Keratinocyte (primary cell): Measurements from ENCODE around the gene TRIM4. TPM values are rescaled to one million over a fixed set of nuclear protein-coding genes. Genes with fewer than 3 reads are reported as not detected.

Experiments
- DNase-seq: peaks from one replicate; pipeline ENCODE4 v3.0.0-alpha.2; 2011; ENCODE audit warnings: low read depth, missing footprints, low spot score
- FAIRE-seq: peaks from 2 replicates; lab custom pipeline; 2011; peaks lifted over from hg19 to GRCh38; lab: Jason Lieb, UNC
- H2AFZ ChIP-seq: 2 replicates; pipeline ENCODE4 v1.6.0; 2012; ENCODE audit warnings: low read length, control low read depth, inconsistent platforms; ENCODE audit not compliant: control insufficient read depth
- H3K27ac ChIP-seq: 2 replicates; pipeline ENCODE4 v1.5.1; 2011; ENCODE audit warnings: low read length; ENCODE audit not compliant: control insufficient read depth, insufficient read depth
- H3K27me3 ChIP-seq: 3 replicates; pipeline ENCODE4 v1.6.0; 2011; ENCODE audit warnings: low read length; ENCODE audit not compliant: control insufficient read depth, insufficient read depth; ENCODE audit errors: extremely low read depth
- H3K36me3 ChIP-seq, 2 experiments: 2 replicates in 1 of 2; 3 replicates in 1 of 2; pipeline ENCODE4 v1.5.1; 2011; ENCODE audit warnings: low read length in 2 of 2, mild to moderate bottlenecking in 1 of 2; ENCODE audit not compliant: control insufficient read depth in 2 of 2, insufficient read depth in 2 of 2; ENCODE audit errors: extremely low read depth in 1 of 2
- H3K4me1 ChIP-seq: 3 replicates; pipeline ENCODE4 v1.5.1; 2011; ENCODE audit warnings: low read length; ENCODE audit not compliant: control insufficient read depth, insufficient read depth; ENCODE audit errors: extremely low read depth
- H3K4me2 ChIP-seq: 3 replicates; pipeline ENCODE4 v1.6.0; 2011; ENCODE audit warnings: low read depth, low read length; ENCODE audit not compliant: control insufficient read depth, insufficient read depth; ENCODE audit errors: extremely low read depth
- H3K4me3 ChIP-seq, 3 experiments: fragments of 200-600 bp in 1 of 3; sonication (generic) in 1 of 3; 2 replicates in 2 of 3; 3 replicates in 1 of 3; pipeline ENCODE4 v1.5.1; 2011 to 2016; ENCODE audit warnings: low read length in 3 of 3, mild to moderate bottlenecking in 3 of 3, control low read depth in 2 of 3, inconsistent platforms in 1 of 3, low read depth in 1 of 3, mixed read lengths in 1 of 3, mixed run types in 1 of 3, moderate library complexity in 1 of 3; ENCODE audit not compliant: control insufficient read depth in 2 of 3, insufficient read depth in 2 of 3; ENCODE audit errors: extremely low read depth in 1 of 3
- H3K79me2 ChIP-seq: 2 replicates; pipeline ENCODE4 v1.6.0; 2012; ENCODE audit warnings: low read length; ENCODE audit not compliant: control insufficient read depth, insufficient read depth
- H3K9ac ChIP-seq: 3 replicates; pipeline ENCODE4 v1.6.0; 2011; ENCODE audit warnings: low read length; ENCODE audit not compliant: control insufficient read depth, insufficient read depth; ENCODE audit errors: extremely low read depth
- H3K9me1 ChIP-seq: 3 replicates; pipeline ENCODE4 v1.6.0; 2011; ENCODE audit warnings: low read length; ENCODE audit not compliant: control insufficient read depth, insufficient read depth; ENCODE audit errors: extremely low read depth
- H3K9me3 ChIP-seq: 2 replicates; pipeline ENCODE4 v1.5.1; 2012; ENCODE audit warnings: low read depth, low read length; ENCODE audit not compliant: control insufficient read depth
- H4K20me1 ChIP-seq: 3 replicates; pipeline ENCODE4 v1.6.0; 2011; ENCODE audit warnings: low read length; ENCODE audit not compliant: control insufficient read depth, insufficient read depth; ENCODE audit errors: extremely low read depth
- CTCF ChIP-seq, 3 experiments: IDR thresholded peaks in 1 of 3; conservative IDR thresholded peaks in 1 of 3; optimal IDR thresholded peaks in 1 of 3; 2 replicates in 2 of 3; 3 replicates in 1 of 3; pipeline versions ENCODE3 to v1.5.1; 2011; ENCODE audit warnings: low read length in 3 of 3, mild to moderate bottlenecking in 3 of 3, moderate library complexity in 2 of 3, control low read depth in 1 of 3, inconsistent platforms in 1 of 3; ENCODE audit not compliant: insufficient read depth in 2 of 3; ENCODE audit errors: extremely low read depth in 1 of 3
- EZH2 ChIP-seq: IDR thresholded peaks from one replicate; pipeline ENCODE4 v1.6.1; 2012; ENCODE audit warnings: inconsistent platforms, mild to moderate bottlenecking, low read length, moderate library complexity
- dilution Hi-C: fragments of 300-500 bp; cut with MboI; formaldehyde crosslinking; loops from one replicate; pipeline ENCODE4 v1.7.0; 2020; ENCODE audit warnings: low sequenced_read_pairs; ENCODE audit not compliant: extremely low pct_ligation_motif_present
- polyA plus RNA-seq, 5 experiments: library from polyadenylated mRNA; depleted of rRNA in 3 of 5; stranded (reverse) in 3 of 5; stranded (forward) in 1 of 5; unstranded in 1 of 5; fragments of >200 nt; gene quantifications; 1 replicate in 1 of 5; 2 replicates in 3 of 5; 3 replicates in 1 of 5; pipeline versions ENCODE4 v1.2.1 to v1.2.3, GENCODE V29; 2011 to 2012; ENCODE audit warnings: missing spikeins in 2 of 5, low read depth in 1 of 5, low replicate concordance in 1 of 5

Gene TRIM4
- polyA plus RNA-seq, 1 donor (not counting 4 experiments of a cell fraction or from before 2014, with no cell fraction given), result 25.5 TPM

DNA sequence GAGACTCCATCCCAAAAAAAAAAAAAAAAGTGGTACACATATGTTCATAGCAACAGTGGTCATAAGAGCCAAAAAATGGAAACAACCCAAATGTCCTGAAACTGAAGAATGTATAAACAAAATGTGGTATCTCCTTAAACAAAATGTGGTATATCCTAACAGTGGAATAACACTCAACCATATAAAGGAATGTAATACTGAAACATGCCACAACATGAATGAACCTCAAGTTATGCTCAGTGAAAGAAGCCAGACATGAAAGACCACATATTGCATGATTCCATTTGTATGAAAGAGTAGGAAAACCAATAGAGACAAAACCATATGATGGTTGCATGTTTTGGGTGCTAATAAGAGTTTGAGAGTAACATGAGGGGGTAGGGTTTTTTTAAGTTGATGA is 7.0 kb upstream of the TRIM4 start:
- Histone ChIP-seq H3K4me2 (peak overlapping the region; percentile 17), H2AFZ (no peak overlapping the region), H3K27ac (no peak overlapping the region), H3K27me3 (no peaks in the 10 kb centered on the region), H3K4me1 (peaks cover 10% of the 10 kb centered on the region), H3K79me2 (no peaks in the 10 kb centered on the region), H3K4me3 (no peak overlapping the region), H3K36me3 (peaks cover 0 to 1% of the 10 kb centered on the region in 2 experiments), H4K20me1 (no peaks in the 10 kb centered on the region), H3K9me3 (no peaks in the 10 kb centered on the region), H3K9me1 (no peaks in the 10 kb centered on the region), H3K9ac (no peak overlapping the region)
- dilution Hi-C loops, result no loop called here
- TF ChIP-seq CTCF (optimal IDR thresholded peaks at IDR 0.05 in 1 of 3, IDR thresholded peaks at IDR 0.05 in 1 of 3, conservative IDR thresholded peaks at IDR 0.05 in 1 of 3; ENCODE audit: extremely low read depth in 1 of 3, insufficient read depth in 2 of 3, low read length in 3 of 3) (no peak), EZH2 (no peak)
- FAIRE-seq (peak; percentile 26), DNase-seq (no peak)

- peaks cover 0 to 2% of the 10 kb centered on the region in 2 experiments for H3K36me3 ChIP-seq
- H3K27me3 ChIP-seq, result no peaks in the 10 kb centered on the region
- H3K9ac ChIP-seq, result no peak overlapping the region
- no peak overlapping the region for H3K27ac ChIP-seq
- DNase-seq (no peak), FAIRE-seq (no peak)
- H3K4me2 ChIP-seq, result no peak overlapping the region
- no peaks in the 10 kb centered on the region for H3K9me3 ChIP-seq
- H2AFZ ChIP-seq, result no peak overlapping the region
- no peak overlapping the region for H3K4me3 ChIP-seq
- dilution Hi-C loops, result no loop called here
- peaks cover 11% of the 10 kb centered on the region for H3K4me1 ChIP-seq
- no peaks in the 10 kb centered on the region for H3K9me1 ChIP-seq
- peaks cover 13% of the 10 kb centered on the region for H3K79me2 ChIP-seq
- TF ChIP-seq EZH2 (no peak), CTCF (optimal IDR thresholded peaks at IDR 0.05 in 1 of 3, IDR thresholded peaks at IDR 0.05 in 1 of 3, conservative IDR thresholded peaks at IDR 0.05 in 1 of 3; ENCODE audit: extremely low read depth in 1 of 3, insufficient read depth in 2 of 3, low read length in 3 of 3) (no peak)
- no peaks in the 10 kb centered on the region for H4K20me1 ChIP-seq
Observed at GRCh38 chr7:99923200-99923599, 3.9 kb upstream of the TRIM4 start.
